Right ventricle myocardium inferior (tissue), 1 donor: Measurements from ENCODE around the gene EIF3L. TPM values are rescaled to one million over a fixed set of nuclear protein-coding genes. Genes with fewer than 3 reads are reported as not detected.

Source experiments
- ATAC-seq: fragments of 200-7000 bp; cut with Tn5 transposase; one replicate; pipeline ENCODE4 v1.9.1; 2020; ENCODE audit warnings: mild to moderate bottlenecking, moderate library complexity
- DNase-seq: peaks from one replicate; pipeline ENCODE4 v3.0.0; 2021; ENCODE audit errors: missing footprints
- intact Hi-C: fragments of 100-400 bp; cut with DNase I; formaldehyde crosslinking; loops from one replicate; pipeline ENCODE4 v1.11.0; 2022
- total RNA-seq: library from RNA; stranded (reverse); fragmentation: NEBNext Ultra II Directional; extraction: Animal tissue kit (Norgen Biotek cat#: 25700); gene quantifications from one replicate; pipeline ENCODE4 v1.2.1, GENCODE V29; 2021
- donor health status: DM: no; HTN: yes; CAD: no; lungs with severe emphysema.

Gene EIF3L
- total RNA-seq, 1 donor from 2014 or later: 385 TPM

DNA sequence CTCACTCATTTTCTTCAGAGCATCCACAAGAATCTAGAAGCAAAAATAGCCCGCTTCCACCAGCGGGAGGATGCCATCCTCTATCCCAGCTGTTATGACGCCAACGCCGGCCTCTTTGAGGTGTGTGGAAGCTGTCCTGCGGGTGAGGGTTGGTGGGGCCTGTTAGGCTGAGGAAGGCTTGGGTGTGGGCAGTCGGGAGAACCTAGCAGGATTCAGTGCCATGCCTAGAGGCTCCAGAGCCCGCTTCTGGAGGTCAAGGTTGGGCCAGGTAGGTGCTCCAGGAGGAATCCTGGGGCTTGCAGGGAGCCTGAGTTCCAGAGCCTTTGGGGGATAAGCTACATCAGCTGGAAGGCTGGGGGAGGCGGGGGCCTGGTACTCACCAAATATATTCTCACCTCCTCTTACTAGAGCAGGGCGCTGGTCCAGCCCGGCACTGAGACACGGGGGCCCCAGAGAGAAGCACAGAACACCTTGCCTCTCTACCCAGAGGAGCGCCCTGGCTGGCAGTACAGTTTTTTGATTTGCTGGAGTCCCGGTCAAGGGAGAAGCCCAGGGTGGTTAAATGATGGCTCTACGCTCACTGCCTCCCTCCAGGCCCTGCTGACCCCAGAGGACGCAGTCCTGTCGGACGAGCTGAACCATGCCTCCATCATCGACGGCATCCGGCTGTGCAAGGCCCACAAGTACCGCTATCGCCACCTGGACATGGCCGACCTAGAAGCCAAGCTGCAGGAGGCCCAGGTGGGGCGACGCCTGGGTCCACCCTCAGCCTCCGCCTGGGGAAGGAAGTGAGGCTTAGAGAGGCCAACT is 36.1 kb upstream of the EIF3L start:
- DNase-seq: no peak
- intact Hi-C loops: no loop called here
- ATAC-seq: no peak

DNA sequence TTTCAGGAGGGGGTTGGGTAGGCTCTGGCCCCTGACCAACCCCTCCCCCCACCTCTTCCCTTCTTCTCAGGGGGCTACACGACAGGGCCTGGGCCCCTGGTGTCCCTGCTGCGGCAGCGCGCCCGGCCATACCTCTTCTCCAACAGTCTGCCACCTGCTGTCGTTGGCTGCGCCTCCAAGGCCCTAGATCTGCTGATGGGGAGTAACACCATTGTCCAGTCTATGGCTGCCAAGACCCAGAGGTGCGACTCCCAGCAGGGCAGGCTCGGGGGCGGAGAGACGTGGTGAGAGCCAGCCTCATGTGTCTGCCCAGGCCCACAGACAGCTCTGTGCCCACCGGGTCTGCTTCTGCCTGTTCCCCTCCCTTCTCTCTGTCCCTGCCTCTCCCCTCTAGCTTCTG is 33.6 kb upstream of the EIF3L start:
- ATAC-seq (no peak), DNase-seq (no peak)
- intact Hi-C loops: no loop called here

DNA sequence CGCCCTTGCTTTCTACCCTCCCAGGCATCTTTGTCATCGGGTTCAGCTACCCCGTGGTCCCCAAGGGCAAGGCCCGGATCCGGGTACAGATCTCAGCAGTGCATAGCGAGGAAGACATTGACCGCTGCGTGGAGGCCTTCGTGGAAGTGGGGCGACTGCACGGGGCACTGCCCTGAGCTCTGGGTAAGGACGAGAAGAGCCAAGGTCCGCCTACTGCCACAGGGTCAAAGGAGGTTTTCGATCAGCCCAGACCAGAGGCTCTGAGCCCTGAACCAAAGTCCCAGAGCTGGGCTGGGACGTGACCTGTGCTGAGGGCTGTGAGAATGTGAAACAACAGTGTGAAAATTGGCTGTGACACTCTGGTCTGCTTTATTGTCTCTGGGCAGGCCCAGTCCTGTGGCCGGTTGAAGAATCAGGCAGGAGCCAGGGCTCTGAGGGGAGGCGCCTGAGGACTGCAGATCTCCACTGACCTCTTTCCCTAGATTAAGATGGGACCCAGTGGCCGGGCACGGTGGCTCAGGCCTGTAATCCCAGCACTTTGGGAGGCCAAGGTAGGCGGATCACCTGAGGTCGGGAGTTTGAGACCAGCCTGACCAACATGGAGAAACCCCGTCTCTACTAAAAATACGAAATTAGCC is 32.6 kb upstream of the EIF3L start:
- ATAC-seq (no peak), DNase-seq (no peak)
- intact Hi-C loops: loop anchor here (1.0 to 2.0 kb wide), 2 partner anchors 47 to 148 kb away; no protein-coding TSS in a partner anchor

DNA sequence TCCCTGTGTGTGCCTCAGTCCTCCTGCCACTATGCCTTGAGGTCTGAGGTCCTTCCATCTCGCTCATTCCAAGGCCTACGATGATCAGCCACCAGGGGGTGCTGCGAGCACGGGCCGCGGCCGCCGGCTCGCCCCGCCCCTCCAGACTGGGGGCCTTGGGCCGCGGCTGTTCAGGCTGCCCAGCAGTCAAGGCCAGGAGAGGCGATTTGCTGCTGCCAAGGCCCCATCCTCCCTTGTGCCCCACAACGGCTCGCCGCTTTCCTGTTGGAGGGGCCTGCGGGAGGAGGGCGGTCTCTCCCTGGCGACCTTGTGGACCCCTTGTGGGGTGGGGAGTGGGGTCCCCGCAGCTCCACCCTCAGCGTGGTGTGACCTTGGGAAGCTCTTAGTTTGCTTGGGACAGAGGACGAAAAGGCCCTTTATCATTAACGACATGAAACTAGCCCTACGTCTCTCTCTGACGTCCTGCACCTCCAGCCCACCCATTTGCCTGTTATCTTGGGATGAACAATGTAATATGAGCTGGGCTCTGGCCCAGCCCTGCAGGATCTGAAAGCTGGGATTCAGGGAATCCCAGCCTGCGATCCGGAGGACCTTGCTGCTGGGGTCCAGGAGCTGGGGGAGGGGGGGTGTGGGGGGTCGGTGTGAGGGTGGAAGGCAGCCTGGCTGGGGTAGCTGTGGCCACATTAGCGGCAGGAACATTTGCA is 31.4 kb upstream of the EIF3L start:
- ATAC-seq (peak; percentile 95), DNase-seq (peak; percentile 90)
- intact Hi-C loops: loop anchor here (1.0 to 2.0 kb wide), 2 partner anchors 45 to 147 kb away; no protein-coding TSS in a partner anchor

DNA sequence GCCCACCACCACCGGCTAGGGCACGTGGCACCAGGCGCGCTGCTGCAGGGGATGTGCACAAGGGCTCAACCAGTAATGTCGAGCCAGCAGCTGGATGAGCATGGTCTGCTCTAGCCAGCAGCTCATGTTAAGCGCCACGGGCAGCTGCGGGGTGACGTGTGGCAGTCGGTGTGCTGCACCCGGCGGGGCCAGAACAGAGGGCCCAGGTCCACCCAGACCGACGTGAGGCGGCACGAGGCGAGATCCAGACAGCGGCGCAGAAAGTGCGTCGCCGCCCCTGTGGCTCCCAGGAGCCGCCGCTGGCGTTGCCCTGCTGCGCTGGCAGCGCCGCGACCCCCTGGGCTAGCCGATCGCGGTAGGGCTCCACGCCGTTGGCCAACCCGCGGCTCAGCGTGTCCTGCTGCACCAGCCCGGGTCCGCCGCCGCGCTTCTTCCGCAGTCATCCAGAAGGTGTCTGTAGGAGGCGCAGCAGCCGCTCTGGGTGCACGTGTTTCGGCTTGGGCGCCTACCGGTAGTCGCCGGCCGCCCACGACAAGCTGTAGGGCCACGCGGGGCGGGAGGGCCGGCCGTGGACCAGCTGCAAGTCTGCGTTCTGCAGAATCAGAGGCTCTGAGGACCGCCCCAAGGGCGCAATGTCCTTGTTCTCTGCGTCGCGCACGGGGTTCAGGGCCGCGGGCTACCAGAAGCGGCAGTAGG is 30.7 kb upstream of the EIF3L start:
- DNase-seq (peak; percentile 88), ATAC-seq (peak; percentile 64)
- intact Hi-C loops: no loop called here

DNA sequence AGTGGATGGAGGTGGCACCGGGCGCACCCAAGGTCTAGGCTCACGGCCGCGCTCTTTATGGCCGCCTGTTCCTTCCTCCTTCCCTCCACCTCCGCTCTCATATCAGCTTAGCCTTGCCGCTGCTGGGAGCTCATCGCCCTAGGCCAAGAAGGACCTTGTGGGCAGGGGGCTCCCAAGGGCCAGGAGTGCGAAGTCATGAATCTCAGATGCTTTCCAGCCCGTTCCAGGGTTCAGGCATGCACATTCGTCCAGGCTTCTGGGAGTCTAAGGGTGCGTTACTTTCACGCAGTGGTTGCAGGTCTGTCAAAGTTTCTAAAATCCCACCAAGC is 30.1 kb upstream of the EIF3L start:
- DNase-seq (no peak), ATAC-seq (no peak)
- intact Hi-C loops: no loop called here

DNA sequence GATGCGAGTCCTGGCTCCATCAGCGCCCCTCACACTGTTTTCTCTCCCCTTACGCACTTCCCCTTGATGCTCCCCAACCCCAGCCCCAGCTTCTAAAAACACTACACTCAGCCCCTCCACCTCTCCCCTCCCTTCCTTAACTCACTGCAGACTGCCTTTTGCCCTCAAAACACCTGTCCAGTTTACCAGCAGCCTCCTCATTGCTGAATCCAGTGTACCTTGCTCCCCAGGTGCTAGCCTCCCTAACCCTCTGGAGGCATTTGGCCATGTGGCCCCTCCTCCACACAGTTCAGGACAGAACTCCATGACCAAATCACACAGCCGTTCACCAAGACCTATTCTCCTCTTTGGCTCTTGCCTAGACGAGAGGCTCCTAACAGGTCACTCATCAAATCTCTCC is 28.9 kb upstream of the EIF3L start:
- DNase-seq (no peak), ATAC-seq (no peak)
- intact Hi-C loops: no loop called here

DNA sequence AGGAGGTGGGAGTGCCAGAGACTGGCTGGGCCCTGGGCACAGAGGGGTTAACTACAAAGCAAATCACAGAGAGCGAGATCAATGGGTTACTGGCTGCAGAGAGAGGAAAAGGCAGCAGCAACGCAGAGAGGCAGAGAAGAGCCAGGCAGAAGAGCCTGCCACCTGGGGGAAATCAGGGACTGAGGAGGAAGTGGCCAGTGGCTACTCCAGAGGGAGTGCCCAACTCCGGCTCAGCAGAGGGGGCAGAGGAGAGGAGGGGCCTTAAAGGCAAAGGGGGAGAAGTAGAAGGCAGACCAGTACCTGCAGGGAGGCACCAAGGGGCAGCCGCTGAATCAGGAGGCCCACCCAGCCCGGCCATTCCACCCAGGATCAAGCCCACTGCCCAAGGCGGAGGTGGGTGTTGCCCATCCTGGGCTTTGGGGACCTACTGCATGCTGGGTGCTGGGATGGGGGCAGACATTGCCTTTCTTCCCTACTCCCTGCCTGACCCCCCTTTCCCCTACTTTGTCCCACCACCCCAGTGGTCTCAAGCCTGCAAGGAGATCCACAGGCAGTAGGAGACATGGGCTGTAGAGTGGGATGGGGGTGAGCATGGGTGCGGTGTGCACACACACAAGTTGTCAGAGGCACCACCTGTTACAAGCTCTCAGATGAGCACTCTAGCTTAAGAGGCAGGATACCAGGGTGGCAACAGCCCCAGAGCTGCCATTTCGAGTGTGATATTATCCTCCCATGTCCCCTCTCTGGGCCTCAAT is 27.0 kb upstream of the EIF3L start:
- ATAC-seq (no peak), DNase-seq (peak; percentile 11)
- intact Hi-C loops: no loop called here

DNA sequence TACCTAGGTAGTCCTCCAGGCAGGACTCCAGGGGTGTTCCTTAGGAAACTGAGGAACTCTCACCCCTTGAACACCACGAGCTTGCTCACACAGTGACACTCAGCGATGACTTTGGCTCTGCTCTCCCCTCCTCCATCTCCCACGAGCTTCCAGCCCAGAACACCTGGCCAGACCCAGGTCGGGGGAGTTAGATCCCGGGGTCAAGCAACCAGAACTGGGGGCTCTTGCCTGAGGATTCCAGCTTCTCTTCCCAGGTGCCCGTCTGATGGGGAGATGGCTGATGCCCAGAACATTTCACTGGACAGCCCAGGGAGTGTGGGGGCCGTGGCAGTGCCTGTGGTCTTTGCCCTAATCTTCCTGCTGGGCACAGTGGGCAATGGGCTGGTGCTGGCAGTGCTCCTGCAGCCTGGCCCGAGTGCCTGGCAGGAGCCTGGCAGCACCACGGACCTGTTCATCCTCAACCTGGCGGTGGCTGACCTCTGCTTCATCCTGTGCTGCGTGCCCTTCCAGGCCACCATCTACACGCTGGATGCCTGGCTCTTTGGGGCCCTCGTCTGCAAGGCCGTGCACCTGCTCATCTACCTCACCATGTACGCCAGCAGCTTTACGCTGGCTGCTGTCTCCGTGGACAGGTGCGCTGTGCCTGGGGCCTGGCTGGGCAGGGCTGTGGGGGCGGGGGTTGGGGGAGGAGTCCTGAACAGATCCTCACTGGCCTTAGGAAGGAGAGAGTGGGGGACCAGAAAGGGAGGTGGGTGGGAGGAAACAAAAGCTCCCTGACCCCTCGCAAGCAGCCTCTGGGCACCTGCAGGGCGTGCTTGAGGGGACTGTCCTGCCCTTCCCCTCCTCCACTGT is 25.9 kb upstream of the EIF3L start, which contains the start of gene GALR3:
GALR3 (plus strand) TSS at position 249 of the 852 bp plus-strand sequence; CDS start at position 274, 25 bp downstream.
- DNase-seq: no peak
- intact Hi-C loops: no loop called here
- ATAC-seq: no peak

DNA sequence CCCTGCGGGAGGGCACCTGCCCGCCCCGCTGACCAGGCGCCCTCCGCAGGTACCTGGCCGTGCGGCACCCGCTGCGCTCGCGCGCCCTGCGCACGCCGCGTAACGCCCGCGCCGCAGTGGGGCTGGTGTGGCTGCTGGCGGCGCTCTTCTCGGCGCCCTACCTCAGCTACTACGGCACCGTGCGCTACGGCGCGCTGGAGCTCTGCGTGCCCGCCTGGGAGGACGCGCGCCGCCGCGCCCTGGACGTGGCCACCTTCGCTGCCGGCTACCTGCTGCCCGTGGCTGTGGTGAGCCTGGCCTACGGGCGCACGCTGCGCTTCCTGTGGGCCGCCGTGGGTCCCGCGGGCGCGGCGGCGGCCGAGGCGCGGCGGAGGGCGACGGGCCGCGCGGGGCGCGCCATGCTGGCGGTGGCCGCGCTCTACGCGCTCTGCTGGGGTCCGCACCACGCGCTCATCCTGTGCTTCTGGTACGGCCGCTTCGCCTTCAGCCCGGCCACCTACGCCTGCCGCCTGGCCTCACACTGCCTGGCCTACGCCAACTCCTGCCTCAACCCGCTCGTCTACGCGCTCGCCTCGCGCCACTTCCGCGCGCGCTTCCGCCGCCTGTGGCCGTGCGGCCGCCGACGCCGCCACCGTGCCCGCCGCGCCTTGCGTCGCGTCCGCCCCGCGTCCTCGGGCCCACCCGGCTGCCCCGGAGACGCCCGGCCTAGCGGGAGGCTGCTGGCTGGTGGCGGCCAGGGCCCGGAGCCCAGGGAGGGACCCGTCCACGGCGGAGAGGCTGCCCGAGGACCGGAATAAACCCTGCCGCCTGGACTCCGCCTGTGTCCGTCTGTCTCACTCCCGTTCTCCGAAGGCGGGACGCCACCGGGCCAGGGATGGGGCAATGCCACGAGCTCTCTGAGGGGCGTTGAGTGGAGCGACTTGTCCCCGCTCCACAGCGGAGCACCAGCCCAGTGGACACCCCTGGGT is 24.3 kb upstream of the EIF3L start:
- intact Hi-C loops: no loop called here
- ATAC-seq: no peak
- peak; percentile 9 for DNase-seq

DNA sequence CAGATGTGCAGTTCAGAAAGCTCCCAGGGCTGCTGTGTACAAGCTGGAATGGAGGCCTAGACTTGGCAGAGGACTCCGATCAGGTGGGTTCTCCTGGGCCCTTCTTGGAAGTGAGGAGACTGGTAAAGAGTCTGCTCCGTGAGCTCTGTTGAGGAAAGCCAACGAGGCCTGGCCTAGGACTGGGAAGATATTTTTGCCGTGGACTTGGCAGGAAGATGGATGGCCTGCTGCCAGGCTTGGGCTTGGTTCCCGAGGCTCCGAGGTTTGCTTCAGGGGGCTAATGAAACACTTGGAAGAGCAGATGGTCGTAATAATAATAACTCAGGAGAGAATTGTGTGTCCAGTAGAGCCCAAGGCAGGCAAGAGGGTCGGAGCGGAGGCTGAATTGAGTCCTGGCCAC is 22.2 kb upstream of the EIF3L start:
- no peak for DNase-seq
- peak; percentile 77 for ATAC-seq

DNA sequence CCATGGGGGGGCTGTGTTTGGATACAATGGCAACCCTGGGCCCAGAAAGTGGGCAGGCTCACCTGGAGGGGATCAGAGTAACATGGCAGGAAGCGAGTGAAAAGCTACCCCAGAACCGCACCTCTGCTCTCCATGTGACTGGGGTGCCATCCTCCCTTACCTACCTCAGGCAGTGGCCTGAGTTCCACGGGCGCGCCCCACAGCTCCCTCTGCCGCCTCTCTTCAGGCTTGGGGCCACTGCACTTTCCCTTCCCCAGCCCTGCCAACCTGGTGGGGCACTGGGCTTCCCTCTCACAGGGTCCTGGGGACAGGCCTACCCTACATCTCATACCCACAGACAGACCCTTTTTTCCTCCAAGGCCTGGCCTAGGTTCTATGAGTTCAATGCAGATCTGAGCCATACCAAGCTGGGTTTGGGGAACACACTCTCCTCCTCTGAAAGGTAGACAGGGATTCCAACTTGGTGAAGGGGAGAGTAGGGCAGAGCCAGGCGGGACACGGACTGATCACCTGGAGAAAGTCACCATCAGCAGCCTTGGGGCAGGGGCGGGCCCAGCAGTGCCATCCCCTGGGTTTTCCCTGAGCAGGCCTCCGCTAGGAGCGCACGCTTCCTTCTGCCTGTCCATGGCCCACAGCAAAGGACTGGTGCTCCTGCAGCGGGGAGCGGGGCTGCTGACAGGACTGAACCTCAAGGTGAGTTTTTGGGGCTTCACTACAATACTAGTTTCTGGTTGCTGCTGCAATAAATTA is 19.0 kb upstream of the EIF3L start:
- intact Hi-C loops: no loop called here
- ATAC-seq (no peak), DNase-seq (no peak)

More for the DNA sequence above, 22.2 kb upstream of the EIF3L start:
- intact Hi-C loops: no loop called here

DNA sequence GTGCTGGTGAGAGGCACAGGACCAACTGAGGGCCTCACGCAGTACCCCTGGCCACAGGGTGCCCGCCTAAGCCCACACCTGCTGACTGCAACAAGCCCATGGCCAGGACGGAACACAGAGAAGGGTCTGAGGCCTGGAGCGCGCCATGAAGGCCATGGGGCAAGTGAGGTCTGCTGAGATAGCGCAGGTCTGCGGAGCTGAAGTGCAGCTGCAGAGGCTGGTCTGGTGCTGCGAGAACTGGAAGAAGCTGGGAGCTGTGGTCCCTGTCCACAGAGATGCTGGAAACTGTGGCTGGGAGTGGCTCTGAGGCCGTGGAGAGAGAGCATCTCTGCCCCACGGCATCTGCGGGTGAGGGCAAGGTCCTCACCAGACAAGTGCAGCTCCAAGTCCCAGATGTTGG is 17.7 kb upstream of the EIF3L start:
- intact Hi-C loops: no loop called here
- ATAC-seq (no peak), DNase-seq (no peak)

DNA sequence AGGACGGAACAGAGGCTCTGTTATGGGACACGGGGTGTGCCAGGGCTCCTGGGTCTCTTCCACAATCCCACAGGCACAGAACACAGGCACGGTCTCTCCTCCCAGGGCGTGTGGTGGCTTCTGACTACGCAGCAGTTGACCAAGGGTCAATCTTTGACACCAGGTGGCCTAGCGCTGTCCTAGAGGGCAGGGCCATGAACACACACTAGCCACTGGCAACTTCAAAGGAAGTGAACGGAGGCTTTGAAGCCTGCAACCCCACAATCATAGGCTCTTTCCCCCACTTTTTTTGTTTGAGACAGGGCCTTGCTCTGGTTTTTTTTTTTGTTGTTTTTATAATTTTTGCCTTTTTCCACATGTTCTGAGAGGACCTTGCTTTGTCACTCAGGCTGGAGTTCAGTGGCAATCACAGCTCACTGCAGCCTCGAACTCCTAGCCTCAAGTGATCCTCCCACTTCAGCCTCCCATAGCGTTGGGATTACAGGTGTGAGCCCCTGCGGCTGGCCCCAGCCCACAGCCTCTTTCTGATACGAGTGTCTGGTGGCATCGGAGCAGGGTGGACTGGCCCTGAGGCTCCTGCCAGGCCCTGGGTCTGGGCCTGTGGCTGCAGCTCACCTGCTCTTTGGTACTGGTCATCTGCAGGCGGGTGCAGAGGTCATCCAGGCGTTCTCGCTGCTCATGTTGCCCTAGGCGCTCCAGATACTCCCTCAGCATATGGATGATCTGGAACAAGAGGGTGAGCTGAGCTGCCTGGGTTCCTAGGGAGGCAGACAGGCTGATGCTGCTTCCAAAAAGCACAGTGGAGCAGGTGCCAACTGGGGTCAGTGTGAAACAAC is 17.0 kb upstream of the EIF3L start:
- ATAC-seq (no peak), DNase-seq (no peak)
- intact Hi-C loops: no loop called here
